Measurements from ENCODE around the gene ZSWIM8. TPM values are rescaled to one million over a fixed set of nuclear protein-coding genes. Genes with fewer than 3 reads are reported as not detected.
A peak's percentile ranks its signal among the peaks of the same experiment; 100 is the strongest.

ZSWIM8 gene
- total and polyA plus RNA-seq, 10 of the 15 experiments (the other 5 are each of a cell fraction or from before 2014, with no cell fraction given), result 7.8 to 47.1 (median 23.6) TPM

- no peak for TF ChIP-seq IRF3 (IDR thresholded peaks at IDR 0.05)
- peak; percentile 47; the same call in 1 of the 2 replicates for TF ChIP-seq SREBF1 (IDR thresholded peaks at IDR 0.05; ENCODE audit: low read length)
- TF ChIP-seq MXI1 (IDR thresholded peaks at IDR 0.05; ENCODE audit: low read depth, low read length), result 0 out of 2 replicates have a peak, but pooled peaks have one; percentile 40
- peak; percentile 66 for TF ChIP-seq USF1 (IDR thresholded peaks at IDR 0.05; ENCODE audit: borderline replicate concordance, extremely low read length, insufficient read depth, low read depth, low read length)
- TF ChIP-seq SREBF2 (IDR thresholded peaks at IDR 0.05; ENCODE audit: low read length), result peak; percentile 39; the same call in 1 of the 2 replicates
- no peak for TF ChIP-seq SMARCA5 (IDR thresholded peaks at IDR 0.05)
- 0 out of 2 replicates have a peak, but pooled peaks have one; percentile 33 for TF ChIP-seq ATF7 (IDR thresholded peaks at IDR 0.05; ENCODE audit: low read depth)
- peak; percentile 82 for TF ChIP-seq SP1 (IDR thresholded peaks at IDR 0.05; ENCODE audit: low read depth, low read length)
- no peak for TF ChIP-seq SMAD5 (IDR thresholded peaks at IDR 0.05; ENCODE audit: low read depth)
- 0 out of 2 replicates have a peak, but pooled peaks have one; percentile 71 for TF ChIP-seq WRNIP1 (IDR thresholded peaks at IDR 0.05; ENCODE audit: borderline replicate concordance, low read depth, low read length)
- peak; percentile 60; the same call in 1 of the 2 replicates for TF ChIP-seq TAF1 (IDR thresholded peaks at IDR 0.05; ENCODE audit: borderline replicate concordance, low read depth, low read length)
- peak; percentile 90 for TF ChIP-seq NFYB (IDR thresholded peaks at IDR 0.05; ENCODE audit: insufficient read depth, low read depth, low read length)
- TF ChIP-seq E2F8 (IDR thresholded peaks at IDR 0.05; ENCODE audit: low read depth, partially characterized antibody), result peak; percentile 85
- peak; percentile 57 for TF ChIP-seq SPI1 (IDR thresholded peaks at IDR 0.05; ENCODE audit: borderline replicate concordance, insufficient read depth, low read depth, low read length)
- TF ChIP-seq ZNF687 (IDR thresholded peaks at IDR 0.05), result no peak
- TF ChIP-seq CREM (IDR thresholded peaks at IDR 0.05; ENCODE audit: low read depth), result peak; percentile 77
- peak; percentile 94 for TF ChIP-seq GABPA (IDR thresholded peaks at IDR 0.05; ENCODE audit: low read depth)
- peak; percentile 55; the same call in 1 of the 2 replicates for TF ChIP-seq CBFB (IDR thresholded peaks at IDR 0.05; ENCODE audit: low read depth)
- no peak for TF ChIP-seq HDAC6 (IDR thresholded peaks at IDR 0.05; ENCODE audit: unreplicated experiment)
- no peak for TF ChIP-seq MYC (IDR thresholded peaks at IDR 0.05; ENCODE audit: insufficient read depth, insufficient read length, insufficient replicate concordance, low read length, severe bottlenecking)
- no peak for TF ChIP-seq EGR1 (IDR thresholded peaks at IDR 0.05; ENCODE audit: borderline replicate concordance in 1 of 2, low read depth in 2 of 2, low read length in 2 of 2)
- peak; percentile 44; the same call in 1 of the 2 replicates for TF ChIP-seq TCF3 (IDR thresholded peaks at IDR 0.05; ENCODE audit: borderline replicate concordance, insufficient read depth, low read depth, low read length)
Measured at GRCh38 chr10:73785211-73785720, at the start of gene ZSWIM8 (continued).

All from GM12878 (cell line).